ENCODE data around the gene SLC47A2. TPM values are rescaled to one million over a fixed set of nuclear protein-coding genes. Genes with fewer than 3 reads are reported as not detected.

SLC47A2 gene
- total and polyA plus RNA-seq, 9 of the 15 experiments (the other 6 are each of a cell fraction or from before 2014, with no cell fraction given): not detected

GRCh38 chr17:19703828-19704613 is 12.4 kb downstream of the SLC47A2 start:
- H2AFZ ChIP-seq (ENCODE audit: low read depth, low read length): no peak overlapping the region
- H3K4me1 ChIP-seq (replicated peaks in 1 of 2; ENCODE audit: control insufficient read depth in 2 of 2, insufficient read depth in 2 of 2, low read length in 2 of 2): 0 out of 5 replicates have a peak, but pooled peaks cover 0 to 3% of the 10 kb centered on the region in 2 experiments
- no peak overlapping the region for H3K4me3 ChIP-seq
- no peaks in the 10 kb centered on the region for H3K36me3 ChIP-seq (ENCODE audit: control insufficient read depth, insufficient read depth, low read length)
- in situ Hi-C loops (cut with MboI) (no loop called here), intact Hi-C loops (cut with micrococcal nuclease) (no loop called here)
- ATAC-seq (no peak), DNase-seq (ENCODE audit: extremely low read depth in 1 of 4, low spot score in 3 of 4) (peak in 1 of 4 experiments; percentile 1), FAIRE-seq (no peak)
- BruUV-seq (replicated peaks): no TSS peak
- H3K9me1 ChIP-seq (ENCODE audit: control insufficient read depth, insufficient read depth, low read length): no peaks in the 10 kb centered on the region
- H3K9ac ChIP-seq (ENCODE audit: insufficient read depth in 1 of 2, low read depth in 2 of 2, low read length in 2 of 2): peak overlapping the region in 1 of 2 experiments; percentile 26; a peak in 1 of 4 replicates
- ChIA-PET POLR2A (interaction anchor here (0.6 kb wide), 1 partner anchor 293 kb away, joined by 3 read pairs; the partner anchor contains the start of gene RNF112), CTCF (ENCODE audit: low intra/inter-chr PET ratio) (no interaction called here)
- peaks cover 0 to 8% of the 10 kb centered on the region in 2 experiments; a peak in 1 of 5 replicates for H3K27me3 ChIP-seq (ENCODE audit: control insufficient read depth in 2 of 2, insufficient read depth in 2 of 2, low read length in 2 of 2)
- no peaks in the 10 kb centered on the region for H3K9me3 ChIP-seq (replicated peaks; ENCODE audit: control insufficient read depth, insufficient read depth, low read depth, low read length)
- no peak overlapping the region for H3K27ac ChIP-seq (ENCODE audit: extremely low read depth, low read depth, low read length)
- TF ChIP-seq TAF15 (IDR thresholded peaks at IDR 0.05; ENCODE audit: low read depth, low read length) (no peak), MTA1 (IDR thresholded peaks at IDR 0.05; ENCODE audit: borderline replicate concordance) (no peak), PML (IDR thresholded peaks at IDR 0.05; ENCODE audit: low read length) (no peak), TEAD2 (tag; IDR thresholded peaks at IDR 0.05) (no peak), CAMTA2 (CRISPR knock-in tag; conservative IDR thresholded peaks at IDR 0.05) (no peak), SMARCA4 (IDR thresholded peaks at IDR 0.05) (no peak), SNRNP70 (optimal IDR thresholded peaks at IDR 0.05; ENCODE audit: low read depth, low read length) (no peak), U2AF1 (optimal IDR thresholded peaks at IDR 0.05; ENCODE audit: low read depth, low read length) (no peak), MXI1 (IDR thresholded peaks at IDR 0.05; ENCODE audit: low read depth, low read length) (no peak), GMEB1 (CRISPR knock-in tag; IDR thresholded peaks at IDR 0.05) (no peak)
- no peaks in the 10 kb centered on the region for H3K79me2 ChIP-seq (ENCODE audit: control insufficient read depth, insufficient read depth, low read length)
- WGBS (ENCODE audit: insufficient coverage, low coverage, missing lambda C conversion rate): 0% methylated on average over 14 of the region's 17 CpGs
- H4K20me1 ChIP-seq (replicated peaks; ENCODE audit: control insufficient read depth, insufficient read depth, low read length): no peaks in the 10 kb centered on the region; the same call in 1 of the 2 replicates
- H3K4me2 ChIP-seq (ENCODE audit: insufficient read depth, low read length): no peak overlapping the region
